HFFc6 (cell line): ENCODE measurements around the gene EIF2S2. TPM values are rescaled to one million over a fixed set of nuclear protein-coding genes. Genes with fewer than 3 reads are reported as not detected.

Experiments
- DNase-seq: peaks from one replicate; pipeline ENCODE4 v3.0.0-alpha.2; 2018
- H3K27ac Mint-ChIP-seq: 2 replicates; pipeline ENCODE4 v1.8.0; 2020; ENCODE audit warnings: mild to moderate bottlenecking, mixed read lengths
- H3K27me3 Mint-ChIP-seq: 2 replicates; pipeline ENCODE4 v1.8.0; 2021; ENCODE audit warnings: mild to moderate bottlenecking, moderate library complexity, mixed read lengths; ENCODE audit not compliant: insufficient read depth
- H3K36me3 Mint-ChIP-seq: 2 replicates; pipeline ENCODE4 v1.8.0; 2021; ENCODE audit warnings: low read depth, mixed read lengths
- H3K4me1 Mint-ChIP-seq: 2 replicates; pipeline ENCODE4 v1.8.0; 2020; ENCODE audit warnings: low read depth, mixed read lengths
- H3K4me3 Mint-ChIP-seq: 2 replicates; pipeline ENCODE4 v1.8.0; 2020; ENCODE audit warnings: mild to moderate bottlenecking, moderate library complexity, mixed read lengths
- H3K9me3 Mint-ChIP-seq: 2 replicates; pipeline ENCODE4 v1.8.0; 2020; ENCODE audit warnings: mild to moderate bottlenecking, mixed read lengths
- CTCF ChIP-seq: fragments of 200-600 bp; sonication (generic); IDR thresholded peaks from 2 replicates; pipeline ENCODE4 v1.5.0; 2021; ENCODE audit warnings: antibody characterized with exemption, mild to moderate bottlenecking
- total RNA-seq, 6 experiments: library from RNA; stranded (reverse); fragmentation: NEBNext Ultra II Directional; extraction: Animal tissue kit (Norgen Biotek cat#: 25700); gene quantifications; 2 replicates in 1 of 6; 3 replicates in 5 of 6; pipeline ENCODE4 v1.2.3, GENCODE V29; 2021

The EIF2S2 gene
- total RNA-seq, 6 experiments from 2014 or later: 85.7 to 101 (median 94.5) TPM

GRCh38 chr20:34104059-34104458, 8.0 kb downstream of the EIF2S2 start:
- no peak for DNase-seq
- H3K9me3 Mint-ChIP-seq: no peaks in the 10 kb centered on the region
- H3K36me3 Mint-ChIP-seq: peaks cover 44% of the 10 kb centered on the region
- peaks cover 61% of the 10 kb centered on the region for H3K4me1 Mint-ChIP-seq
- TF ChIP-seq CTCF: no peak
- H3K27ac Mint-ChIP-seq: peak overlapping the region; percentile 62
- no peak overlapping the region; the same call in 1 of the 2 replicates for H3K4me3 Mint-ChIP-seq
- H3K27me3 Mint-ChIP-seq: no peaks in the 10 kb centered on the region

- Mint-ChIP-seq H3K27ac (peak overlapping the region; percentile 35), H3K36me3 (peaks cover 41% of the 10 kb centered on the region), H3K9me3 (no peaks in the 10 kb centered on the region), H3K27me3 (no peaks in the 10 kb centered on the region), H3K4me3 (no peak overlapping the region), H3K4me1 (peaks cover 45% of the 10 kb centered on the region)
- DNase-seq: no peak
- no peak for TF ChIP-seq CTCF
Measured at GRCh38 chr20:34102342-34102741, 9.7 kb downstream of the EIF2S2 start.

GRCh38 chr20:34100576-34100975, 11.5 kb downstream of the EIF2S2 start:
- H3K9me3 Mint-ChIP-seq: no peaks in the 10 kb centered on the region
- H3K27ac Mint-ChIP-seq: peak overlapping the region; percentile 43; the same call in 1 of the 2 replicates
- H3K4me3 Mint-ChIP-seq: no peak overlapping the region
- H3K4me1 Mint-ChIP-seq: peaks cover 38% of the 10 kb centered on the region
- H3K27me3 Mint-ChIP-seq: no peaks in the 10 kb centered on the region
- TF ChIP-seq CTCF: no peak
- peaks cover 57% of the 10 kb centered on the region for H3K36me3 Mint-ChIP-seq
- DNase-seq: no peak

- Mint-ChIP-seq H3K9me3 (no peaks in the 10 kb centered on the region), H3K4me3 (no peak overlapping the region), H3K27ac (no peak overlapping the region; the same call in 1 of the 2 replicates), H3K36me3 (peaks cover 48% of the 10 kb centered on the region), H3K27me3 (no peaks in the 10 kb centered on the region), H3K4me1 (peaks cover 29% of the 10 kb centered on the region)
- no peak for DNase-seq
- no peak for TF ChIP-seq CTCF
Measured at GRCh38 chr20:34099675-34100074, 12.4 kb downstream of the EIF2S2 start.

- no peaks in the 10 kb centered on the region for H3K9me3 Mint-ChIP-seq
- H3K27me3 Mint-ChIP-seq: no peaks in the 10 kb centered on the region
- TF ChIP-seq CTCF: no peak
- H3K4me1 Mint-ChIP-seq: peaks cover 22% of the 10 kb centered on the region
- peaks cover 47% of the 10 kb centered on the region for H3K36me3 Mint-ChIP-seq
- H3K4me3 Mint-ChIP-seq: no peak overlapping the region
- H3K27ac Mint-ChIP-seq: no peak overlapping the region
- no peak for DNase-seq
Measured at GRCh38 chr20:34098570-34098969, 13.5 kb downstream of the EIF2S2 start.
